AG09319 (cell line): ENCODE measurements around the gene IARS1.

ENCODE experiments used
- DNase-seq: peaks from one replicate; pipeline ENCODE4 v3.0.0-alpha.2; 2010; ENCODE audit warnings: low read depth; ENCODE audit errors: extremely low read depth
- CTCF ChIP-seq: IDR thresholded peaks from 2 replicates; pipeline ENCODE4 v1.5.1; 2011; ENCODE audit warnings: low read depth, mild to moderate bottlenecking, inconsistent platforms, low read length, moderate library complexity

The IARS1 gene

GRCh38 chr9:92245005-92245797 lies 48.3 kb downstream of the IARS1 start:
- no peak for TF ChIP-seq CTCF
- DNase-seq, result peak; percentile 51
